Measurements from ENCODE around the gene PELI1. TPM values are rescaled to one million over a fixed set of nuclear protein-coding genes. Genes with fewer than 3 reads are reported as not detected.

Gene PELI1
- total RNA-seq, 2 experiments from 2014 or later: 257 to 274 TPM

GRCh38 chr2:64189167-64189566, 44.9 kb upstream of the PELI1 start:
- H3K4me3 Mint-ChIP-seq: no peak overlapping the region
- Histone ChIP-seq H3K36me3 (ENCODE audit: insufficient read depth, low read length) (no peaks in the 10 kb centered on the region), H3K9me3 (ENCODE audit: control insufficient read depth in 1 of 2, insufficient read depth in 1 of 2, low read length in 2 of 2) (no peaks in the 10 kb centered on the region), H3K27me3 (ENCODE audit: control insufficient read depth in 1 of 2, insufficient read depth in 2 of 2, low read length in 2 of 2) (no peaks in the 10 kb centered on the region), H3K4me3 (ENCODE audit: low read length) (no peak overlapping the region), H3K27ac (ENCODE audit: low read depth in 1 of 2, low read length in 2 of 2) (no peak overlapping the region), H3K4me1 (ENCODE audit: insufficient read depth, low read length) (no peaks in the 10 kb centered on the region)
- no peak for ATAC-seq (ENCODE audit: poor library complexity)
- no peaks in the 10 kb centered on the region for H3K36me3 Mint-ChIP-seq (ENCODE audit: low read depth)
- TF ChIP-seq CTCF (IDR thresholded peaks at IDR 0.05): no peak
- H3K4me1 Mint-ChIP-seq (ENCODE audit: low read depth): peaks cover 34% of the 10 kb centered on the region
- no peaks in the 10 kb centered on the region for H3K9me3 Mint-ChIP-seq
- no peak overlapping the region for H3K27ac Mint-ChIP-seq
- ChIA-PET CTCF (no interaction called here), POLR2A (no interaction called here)
- no peak for DNase-seq
- intact Hi-C loops (cut with DNase I, micrococcal nuclease): no loop called here
- no peaks in the 10 kb centered on the region for H3K27me3 Mint-ChIP-seq

GRCh38 chr2:64186699-64187605, 42.7 kb upstream of the PELI1 start:
- no peak for ATAC-seq (ENCODE audit: poor library complexity)
- Mint-ChIP-seq H3K36me3 (ENCODE audit: low read depth) (no peaks in the 10 kb centered on the region), H3K4me3 (no peak overlapping the region), H3K4me1 (ENCODE audit: low read depth) (peaks cover 28% of the 10 kb centered on the region), H3K27ac (no peak overlapping the region), H3K9me3 (no peaks in the 10 kb centered on the region), H3K27me3 (no peaks in the 10 kb centered on the region)
- no peak overlapping the region for H3K4me3 ChIP-seq (ENCODE audit: low read length)
- POLR2A ChIA-PET: interaction anchor here (1.5 kb wide), 1 partner anchor 17 kb away, joined by 5 read pairs; no protein-coding TSS in a partner anchor
- no peaks in the 10 kb centered on the region for H3K4me1 ChIP-seq (ENCODE audit: insufficient read depth, low read length)
- intact Hi-C loops (cut with DNase I, micrococcal nuclease): no loop called here
- H3K27me3 ChIP-seq (ENCODE audit: control insufficient read depth in 1 of 2, insufficient read depth in 2 of 2, low read length in 2 of 2): no peaks in the 10 kb centered on the region
- no peak for DNase-seq
- CTCF ChIA-PET: no interaction called here
- no peaks in the 10 kb centered on the region for H3K9me3 ChIP-seq (ENCODE audit: control insufficient read depth in 1 of 2, insufficient read depth in 1 of 2, low read length in 2 of 2)
- no peak overlapping the region for H3K27ac ChIP-seq (ENCODE audit: low read depth in 1 of 2, low read length in 2 of 2)
- H3K36me3 ChIP-seq (ENCODE audit: insufficient read depth, low read length): no peaks in the 10 kb centered on the region
- no peak for TF ChIP-seq CTCF (IDR thresholded peaks at IDR 0.05)

GRCh38 chr2:64179582-64180321, 35.5 kb upstream of the PELI1 start:
- intact Hi-C loops (cut with DNase I, micrococcal nuclease): loop anchor here in 1 of 2 experiments (2.0 kb wide), 1 partner anchor 25 kb away; no protein-coding TSS in a partner anchor
- no peak overlapping the region for H3K4me3 ChIP-seq (ENCODE audit: low read length)
- H3K4me1 Mint-ChIP-seq (ENCODE audit: low read depth): peaks cover 5% of the 10 kb centered on the region
- no peaks in the 10 kb centered on the region for H3K4me1 ChIP-seq (ENCODE audit: insufficient read depth, low read length)
- no peaks in the 10 kb centered on the region for H3K36me3 Mint-ChIP-seq (ENCODE audit: low read depth)
- no peaks in the 10 kb centered on the region for H3K36me3 ChIP-seq (ENCODE audit: insufficient read depth, low read length)
- H3K9me3 ChIP-seq (ENCODE audit: control insufficient read depth in 1 of 2, insufficient read depth in 1 of 2, low read length in 2 of 2): no peaks in the 10 kb centered on the region
- DNase-seq (peak in 3 of 14 experiments; percentile 17 to 33 (median 25)), ATAC-seq (ENCODE audit: poor library complexity) (no peak)
- no peak overlapping the region for H3K27ac Mint-ChIP-seq
- ChIA-PET CTCF (interaction anchor here (0.8 to 1.5 kb wide), 3 partner anchors 10 to 130 kb away, joined by 3 to 4 read pairs (median 3); no protein-coding TSS in a partner anchor), POLR2A (interaction anchor here (0.8 kb wide), 1 partner anchor 148 kb away, joined by 3 read pairs; no protein-coding TSS in a partner anchor)
- no peaks in the 10 kb centered on the region for H3K27me3 ChIP-seq (ENCODE audit: control insufficient read depth in 1 of 2, insufficient read depth in 2 of 2, low read length in 2 of 2)
- no peak overlapping the region for H3K27ac ChIP-seq (ENCODE audit: low read depth in 1 of 2, low read length in 2 of 2)
- no peaks in the 10 kb centered on the region for H3K27me3 Mint-ChIP-seq
- H3K9me3 Mint-ChIP-seq: no peaks in the 10 kb centered on the region
- TF ChIP-seq CTCF (IDR thresholded peaks at IDR 0.05): no peak
- H3K4me3 Mint-ChIP-seq: no peak overlapping the region
